ENCODE measurements around the gene HCN1. TPM values are rescaled to one million over a fixed set of nuclear protein-coding genes. Genes with fewer than 3 reads are reported as not detected.
A peak's percentile ranks its signal among the peaks of the same experiment; 100 is the strongest.

The HCN1 gene
- total RNA-seq, 2 donors from 2014 or later = 0.52 to 3.0 TPM

GRCh38 chr5:45687701-45688100 is 8.5 kb downstream of the HCN1 start:
- DNase-seq = no peak
- Histone ChIP-seq H3K4me1 (peaks cover 5% of the 10 kb centered on the region), H3K4me3 (no peak overlapping the region), H3K27me3 (no peaks in the 10 kb centered on the region), H3K27ac (no peak overlapping the region), H3K36me3 (replicated peaks in 1 of 2; ENCODE audit: insufficient read depth in 1 of 2, low read depth in 2 of 2) (no peaks in the 10 kb centered on the region), H3K9me3 (no peaks in the 10 kb centered on the region)
- ATAC-seq = no peak
- 27 to 28% methylated on average over 2 of the region's 2 CpGs for WGBS, 2 donors
- TF ChIP-seq CTCF (IDR thresholded peaks at IDR 0.05) (no peak), POLR2A (IDR thresholded peaks at IDR 0.05) (no peak)
- intact Hi-C loops (cut with DNase I) = no loop called here

GRCh38 chr5:45686620-45687019 is 9.6 kb downstream of the HCN1 start:
- ATAC-seq = no peak
- DNase-seq = peak in 1 of 4 donors; percentile 11
- H3K27ac ChIP-seq = no peak overlapping the region
- no peaks in the 10 kb centered on the region for H3K27me3 ChIP-seq
- H3K4me1 ChIP-seq = peaks cover 5% of the 10 kb centered on the region
- WGBS, 2 donors = 32 to 33% methylated on average over 2 of the region's 2 CpGs
- intact Hi-C loops (cut with DNase I) = no loop called here
- no peak for TF ChIP-seq CTCF (IDR thresholded peaks at IDR 0.05)
- TF ChIP-seq POLR2A (IDR thresholded peaks at IDR 0.05) = no peak
- H3K4me3 ChIP-seq = no peak overlapping the region
- H3K9me3 ChIP-seq = no peaks in the 10 kb centered on the region
- H3K36me3 ChIP-seq (replicated peaks in 1 of 2; ENCODE audit: insufficient read depth in 1 of 2, low read depth in 2 of 2) = no peaks in the 10 kb centered on the region

- no peak for ATAC-seq
- intact Hi-C loops (cut with DNase I) = no loop called here
These were observed 12.1 kb downstream of the HCN1 start for GRCh38 chr5:45684118-45684517.

GRCh38 chr5:45680950-45681349 is 15.2 kb downstream of the HCN1 start:
- no peak overlapping the region for H3K4me3 ChIP-seq
- no peaks in the 10 kb centered on the region for H3K9me3 ChIP-seq
- DNase-seq (no peak), ATAC-seq (no peak)
- intact Hi-C loops (cut with DNase I) = no loop called here
- no peaks in the 10 kb centered on the region for H3K4me1 ChIP-seq
- no peak overlapping the region for H3K27ac ChIP-seq
- no peaks in the 10 kb centered on the region for H3K36me3 ChIP-seq (replicated peaks in 1 of 2; ENCODE audit: insufficient read depth in 1 of 2, low read depth in 2 of 2)
- no peaks in the 10 kb centered on the region for H3K27me3 ChIP-seq
- no peak for TF ChIP-seq POLR2A (IDR thresholded peaks at IDR 0.05)
- TF ChIP-seq CTCF (IDR thresholded peaks at IDR 0.05) = no peak
- WGBS, 2 donors = 89 to 93% methylated on average over 2 of the region's 2 CpGs

More at GRCh38 chr5:45684118-45684517, 12.1 kb downstream of the HCN1 start:
- Histone ChIP-seq H3K27me3 (no peaks in the 10 kb centered on the region), H3K36me3 (replicated peaks in 1 of 2; ENCODE audit: insufficient read depth in 1 of 2, low read depth in 2 of 2) (no peaks in the 10 kb centered on the region), H3K27ac (no peak overlapping the region), H3K4me3 (no peak overlapping the region), H3K9me3 (no peaks in the 10 kb centered on the region), H3K4me1 (peaks cover 5% of the 10 kb centered on the region)
- no peak for TF ChIP-seq CTCF (IDR thresholded peaks at IDR 0.05)
- no peak for TF ChIP-seq POLR2A (IDR thresholded peaks at IDR 0.05)
- DNase-seq = no peak

GRCh38 chr5:45677524-45677923 is 18.7 kb downstream of the HCN1 start:
- intact Hi-C loops (cut with DNase I) = no loop called here
- WGBS, 2 donors = 8 to 9% methylated on average over 2 of the region's 2 CpGs
- ATAC-seq = no peak

More at GRCh38 chr5:45677524-45677923, 18.7 kb downstream of the HCN1 start:
- H3K27ac ChIP-seq = no peak overlapping the region
- no peak overlapping the region for H3K4me3 ChIP-seq
- DNase-seq = no peak
- no peaks in the 10 kb centered on the region for H3K9me3 ChIP-seq
- H3K36me3 ChIP-seq (replicated peaks in 1 of 2; ENCODE audit: insufficient read depth in 1 of 2, low read depth in 2 of 2) = no peaks in the 10 kb centered on the region
- H3K4me1 ChIP-seq = no peaks in the 10 kb centered on the region
- TF ChIP-seq POLR2A (IDR thresholded peaks at IDR 0.05) = no peak
- no peak for TF ChIP-seq CTCF (IDR thresholded peaks at IDR 0.05)
- H3K27me3 ChIP-seq = no peaks in the 10 kb centered on the region
